Hematopoietic multipotent progenitor cell treated with erythropoietin and hydrocortisone succinate and interleukin-3 and kit ligand, for 15 days (in vitro differentiated cells): Measurements from ENCODE around the gene FAM111A.

Experiments used
- DNase-seq: peaks from one replicate; pipeline ENCODE4 v3.0.0-alpha.2; 2015; ENCODE audit warnings: low spot score

FAM111A gene

DNA sequence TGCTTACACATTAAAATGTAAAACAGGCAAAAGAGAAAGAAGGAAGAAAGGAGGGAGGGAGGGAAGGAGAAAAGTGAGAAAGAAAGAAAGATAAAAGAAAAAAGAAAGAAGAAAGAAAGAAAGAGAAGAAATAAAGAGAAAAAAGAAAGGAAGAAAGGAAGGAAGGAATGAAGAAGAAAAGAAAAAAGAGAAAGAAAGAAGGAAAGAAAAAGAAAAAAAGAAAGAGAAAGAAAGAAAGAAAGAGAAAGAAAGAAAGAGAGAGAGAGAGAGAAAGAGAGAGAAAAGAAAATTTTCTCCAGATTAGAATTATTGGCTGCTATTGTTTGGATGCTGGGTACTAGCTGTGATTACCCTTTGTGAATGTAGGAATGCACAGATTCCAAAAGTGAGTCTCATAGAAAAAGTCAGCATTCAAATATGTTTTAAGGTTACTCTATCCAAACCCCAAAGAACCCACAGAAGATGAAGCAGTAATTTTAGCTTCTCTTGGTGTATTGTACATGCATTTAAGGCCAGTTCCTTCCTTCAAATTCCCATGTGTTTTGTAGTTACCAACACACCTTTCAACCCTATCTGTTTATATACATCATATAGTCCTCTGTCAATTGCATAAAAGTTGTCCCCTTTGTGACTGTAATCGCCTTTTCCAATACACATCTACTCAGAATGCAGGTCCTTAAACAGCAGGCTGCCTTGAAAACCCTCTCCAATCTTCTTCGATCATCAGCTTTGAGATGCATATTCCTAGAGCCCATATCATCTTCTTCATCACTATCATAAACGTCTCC is 789 bp upstream of the FAM111A start:
- peak; percentile 4 for DNase-seq

DNA sequence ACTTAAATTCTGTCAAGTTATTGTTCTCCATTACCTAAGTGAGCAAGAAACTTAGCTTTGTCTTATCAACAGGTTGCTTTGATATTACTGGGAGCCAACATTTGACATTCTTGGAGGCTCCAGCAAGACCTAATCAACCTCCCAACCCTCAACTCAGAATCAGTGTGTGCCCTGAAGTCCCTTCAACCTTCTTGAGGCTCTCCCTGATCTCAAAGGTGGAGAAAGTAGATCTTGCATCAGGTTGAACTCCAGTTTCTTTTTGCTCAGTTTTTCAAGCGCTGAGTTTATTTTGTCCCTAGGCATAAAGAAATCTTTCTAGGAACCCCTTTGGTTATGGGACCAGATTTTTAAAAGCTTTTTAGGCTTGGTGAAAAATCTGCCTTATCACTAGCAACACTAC is 1.4 kb downstream of the FAM111A start:
- no peak for DNase-seq

DNA sequence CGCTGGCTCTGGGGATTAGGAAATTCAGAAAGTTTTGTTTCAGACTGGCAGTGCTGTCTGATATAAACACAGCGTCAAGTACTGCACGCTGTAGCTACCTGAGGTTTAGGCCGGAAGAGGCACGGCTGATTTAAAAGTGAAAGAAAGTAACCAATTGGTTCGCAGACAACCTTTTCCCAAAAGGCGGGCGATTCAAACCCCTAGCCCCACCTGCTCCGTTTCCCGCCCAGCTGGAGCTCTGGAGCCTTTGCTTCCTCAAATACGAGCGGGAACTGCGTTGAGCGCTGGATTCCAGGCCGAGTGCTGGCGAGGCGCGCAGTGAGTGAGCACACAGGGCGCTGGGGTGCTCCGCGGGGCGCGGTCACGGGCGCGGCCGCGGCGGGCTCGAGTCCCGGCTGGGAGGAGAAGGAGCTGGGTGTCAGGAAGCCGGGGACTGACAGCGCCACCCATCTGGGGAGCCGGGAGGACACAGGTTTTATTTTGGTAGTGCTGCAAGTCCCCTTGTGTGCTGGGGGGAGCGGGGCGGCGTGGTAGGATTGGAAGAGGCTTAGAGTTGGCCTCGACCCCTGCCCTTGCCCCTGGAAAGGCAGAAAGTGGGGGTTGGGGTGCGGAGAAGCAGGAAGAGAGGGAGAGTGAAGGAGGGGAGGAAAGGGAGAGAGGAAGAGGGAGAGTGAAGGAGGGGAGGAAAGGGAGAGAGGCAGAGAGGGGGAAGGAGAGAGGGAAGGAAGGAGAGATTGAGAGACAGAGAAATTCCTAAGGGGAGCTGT is 2.1 kb downstream of the FAM111A start:
- DNase-seq: peak; percentile 84

DNA sequence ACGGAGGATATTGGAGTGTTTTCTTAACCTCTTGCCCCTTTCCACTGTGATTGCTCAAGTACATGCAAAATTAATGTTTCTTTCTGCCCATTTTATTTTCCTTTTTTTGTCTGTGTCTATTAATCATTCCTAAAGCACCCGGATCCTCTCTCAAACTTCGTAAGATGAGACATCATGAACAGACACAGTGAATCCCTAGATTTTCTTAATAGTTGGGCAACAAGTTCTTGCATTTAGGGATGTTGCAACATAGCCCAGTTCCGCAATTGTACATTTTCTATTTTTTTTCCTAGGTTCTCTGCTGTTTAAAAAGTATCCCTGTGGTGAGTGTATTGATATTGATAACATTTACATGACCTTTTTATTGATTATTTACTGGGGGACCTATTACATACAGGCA is 2.9 kb downstream of the FAM111A start:
- no peak for DNase-seq

DNA sequence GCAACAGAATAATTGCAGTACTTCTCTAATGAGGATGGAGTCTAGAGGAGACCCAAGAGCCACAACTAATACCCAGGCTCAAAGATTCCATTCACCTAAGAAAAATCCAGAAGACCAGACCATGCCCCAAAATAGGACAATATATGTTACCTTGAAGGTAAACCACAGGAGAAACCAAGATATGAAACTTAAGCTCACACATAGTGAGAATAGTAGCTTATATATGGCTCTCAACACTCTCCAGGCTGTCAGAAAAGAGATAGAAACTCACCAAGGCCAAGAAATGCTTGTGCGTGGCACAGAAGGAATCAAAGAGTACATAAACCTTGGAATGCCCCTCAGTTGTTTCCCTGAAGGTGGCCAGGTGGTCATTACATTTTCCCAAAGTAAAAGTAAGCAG is 9.1 kb downstream of the FAM111A start:
- no peak for DNase-seq

DNA sequence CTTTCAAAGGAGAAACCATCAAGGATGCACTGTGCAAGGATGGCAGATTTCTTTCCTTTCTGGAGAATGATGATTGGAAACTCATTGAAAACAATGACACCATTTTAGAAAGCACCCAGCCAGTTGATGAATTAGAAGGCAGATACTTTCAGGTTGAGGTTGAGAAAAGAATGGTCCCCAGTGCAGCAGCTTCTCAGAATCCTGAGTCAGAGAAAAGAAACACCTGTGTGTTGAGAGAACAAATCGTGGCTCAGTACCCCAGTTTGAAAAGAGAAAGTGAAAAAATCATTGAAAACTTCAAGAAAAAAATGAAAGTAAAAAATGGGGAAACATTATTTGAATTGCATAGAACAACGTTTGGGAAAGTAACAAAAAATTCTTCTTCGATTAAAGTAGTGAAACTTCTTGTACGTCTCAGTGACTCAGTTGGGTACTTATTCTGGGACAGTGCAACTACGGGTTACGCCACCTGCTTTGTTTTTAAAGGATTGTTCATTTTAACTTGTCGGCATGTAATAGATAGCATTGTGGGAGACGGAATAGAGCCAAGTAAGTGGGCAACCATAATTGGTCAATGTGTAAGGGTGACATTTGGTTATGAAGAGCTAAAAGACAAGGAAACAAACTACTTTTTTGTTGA is 9.8 kb downstream of the FAM111A start:
- DNase-seq: no peak

DNA sequence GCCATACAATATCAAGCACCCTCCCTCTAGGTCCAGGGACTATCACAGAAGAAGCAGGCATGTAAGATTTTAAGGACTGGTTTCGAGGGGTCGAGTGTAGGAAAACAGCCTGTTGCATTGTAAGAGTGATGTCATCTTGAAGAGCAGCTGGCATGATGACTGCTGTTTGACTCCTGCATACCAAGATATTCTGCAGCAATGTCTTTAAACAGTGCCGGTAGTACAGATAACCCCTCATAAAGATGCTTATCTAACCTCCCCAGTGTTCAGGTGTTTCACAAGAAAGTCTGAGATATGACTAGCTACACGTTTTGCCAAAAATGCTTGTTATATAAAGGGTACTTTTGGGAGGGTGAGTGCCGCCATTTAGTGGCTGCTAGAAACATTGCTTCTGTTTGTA is 12.0 kb downstream of the FAM111A start:
- DNase-seq: no peak

DNA sequence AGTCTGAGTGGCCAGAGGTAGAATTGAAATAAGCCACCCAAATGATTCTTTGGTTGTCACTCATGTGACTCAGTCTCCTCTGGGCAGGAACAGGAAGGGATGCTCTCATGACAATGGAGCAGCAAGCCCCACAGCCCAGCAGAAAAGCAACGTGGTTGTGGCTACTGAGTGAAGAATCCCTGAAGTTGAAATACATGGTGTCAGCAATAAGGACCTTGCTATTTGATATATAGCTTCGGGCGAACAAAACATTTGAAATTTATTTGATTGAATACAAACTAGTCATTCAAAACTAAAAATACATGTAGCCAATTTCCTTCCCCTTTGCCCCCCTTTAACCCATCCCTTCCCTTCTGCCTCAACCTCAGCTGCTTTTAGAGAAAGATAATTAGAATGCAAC is 14.8 kb downstream of the FAM111A start:
- DNase-seq: no peak

DNA sequence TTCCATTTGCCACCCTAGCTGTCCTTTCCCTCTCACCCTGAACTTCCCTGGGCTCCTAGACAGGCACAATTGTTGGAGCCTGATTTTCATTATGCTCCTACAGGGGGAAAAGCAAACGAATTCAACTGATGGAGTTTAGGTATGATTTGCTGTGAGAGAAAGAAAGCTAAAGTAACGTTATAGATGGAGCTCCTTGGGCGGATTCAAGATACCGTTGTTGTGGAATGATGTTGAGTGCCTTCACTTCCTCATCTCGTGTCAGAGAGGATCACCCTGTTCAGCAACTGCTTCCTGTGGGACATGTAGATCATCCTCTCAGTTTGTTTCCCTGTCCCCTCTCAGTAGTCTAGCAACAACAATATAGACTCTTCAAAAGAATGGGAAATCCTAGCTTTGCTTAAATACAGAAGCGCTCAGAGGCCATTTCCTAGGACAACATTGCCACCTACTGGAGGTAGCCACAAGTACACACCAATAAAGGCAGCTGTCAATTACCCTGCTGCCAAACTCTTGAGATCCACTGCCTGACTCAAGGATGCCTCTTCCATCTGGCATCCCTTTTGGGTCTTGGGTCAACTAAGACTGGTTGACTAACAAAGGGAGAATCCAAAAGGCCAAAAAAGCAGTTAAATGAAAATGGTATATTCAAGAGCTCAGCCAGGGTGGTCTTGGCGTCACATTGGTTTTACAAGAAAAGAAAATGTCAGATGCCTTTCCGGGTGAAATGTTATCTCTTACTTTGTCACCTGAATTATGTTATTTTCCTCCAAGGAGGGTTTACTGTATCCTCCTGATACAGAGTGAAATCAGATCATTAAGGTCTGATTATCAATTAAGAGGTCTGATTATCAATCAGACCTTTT is 15.8 kb downstream of the FAM111A start:
- DNase-seq: peak; percentile 74

DNA sequence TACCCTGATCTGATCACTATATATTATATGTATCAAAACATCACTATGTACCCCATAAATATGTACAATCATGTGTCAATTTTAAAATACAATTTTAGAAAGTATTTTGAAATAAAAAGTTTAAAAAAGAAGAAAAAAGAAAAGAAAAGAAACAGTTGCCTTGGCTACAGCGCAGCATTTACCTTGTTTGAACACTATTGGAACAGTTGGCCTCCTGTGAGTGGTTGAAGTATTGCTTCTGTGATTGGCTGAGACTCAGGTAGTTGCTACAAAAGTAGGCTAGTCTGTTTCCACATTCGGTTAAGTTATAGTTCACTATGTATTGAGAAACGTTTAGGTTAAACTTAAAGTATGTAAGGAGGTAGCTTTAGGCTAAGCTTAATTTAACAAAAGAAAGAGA is 21.4 kb downstream of the FAM111A start:
- no peak for DNase-seq

DNA sequence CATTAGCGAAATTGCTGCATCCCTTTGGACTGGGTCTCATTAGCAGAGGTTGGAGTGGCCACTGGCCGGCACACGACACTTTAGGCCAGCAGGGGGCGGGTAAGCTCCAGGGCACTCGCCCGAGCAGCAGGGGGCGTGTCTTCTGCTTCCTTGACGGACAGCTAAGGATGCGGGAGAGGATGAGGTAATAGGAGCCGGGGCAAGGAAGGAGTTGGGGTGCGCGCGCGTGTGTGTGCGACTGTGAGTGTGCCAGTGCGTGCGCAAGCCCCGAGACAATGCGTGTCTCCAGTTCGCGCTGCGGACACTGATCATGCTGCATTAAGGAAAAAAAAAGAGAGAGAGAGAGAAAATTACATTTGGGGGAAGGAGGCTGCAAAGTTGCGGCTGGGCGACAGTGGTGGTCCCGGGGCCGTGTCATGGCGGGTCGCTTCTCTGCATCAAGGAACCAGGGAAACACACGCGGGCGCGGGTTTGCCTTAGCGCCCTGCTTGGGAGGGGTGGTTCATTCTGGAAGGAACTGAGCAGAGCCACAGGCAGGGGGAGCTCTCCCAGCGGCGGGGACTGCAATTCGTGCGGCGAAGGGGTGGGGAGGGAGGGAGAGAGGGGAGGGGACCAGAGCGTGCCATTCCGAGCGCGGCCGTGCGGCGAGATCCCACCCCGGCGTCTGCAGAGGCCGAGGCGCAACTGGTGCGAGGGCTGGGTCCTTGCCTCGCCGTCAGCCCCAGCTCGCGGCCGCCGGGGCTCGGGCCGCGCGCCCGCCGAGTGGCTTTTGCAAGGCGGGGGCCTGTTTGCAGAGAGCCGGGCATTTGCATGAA is 29.1 kb downstream of the FAM111A start, which contains the start of gene DTX4:
Gene DTX4, plus strand, starts transcription at position 625 of the 815 bp plus-strand sequence. CDS start 464 bp downstream, outside the sequence.
- DNase-seq: peak; percentile 85

DNA sequence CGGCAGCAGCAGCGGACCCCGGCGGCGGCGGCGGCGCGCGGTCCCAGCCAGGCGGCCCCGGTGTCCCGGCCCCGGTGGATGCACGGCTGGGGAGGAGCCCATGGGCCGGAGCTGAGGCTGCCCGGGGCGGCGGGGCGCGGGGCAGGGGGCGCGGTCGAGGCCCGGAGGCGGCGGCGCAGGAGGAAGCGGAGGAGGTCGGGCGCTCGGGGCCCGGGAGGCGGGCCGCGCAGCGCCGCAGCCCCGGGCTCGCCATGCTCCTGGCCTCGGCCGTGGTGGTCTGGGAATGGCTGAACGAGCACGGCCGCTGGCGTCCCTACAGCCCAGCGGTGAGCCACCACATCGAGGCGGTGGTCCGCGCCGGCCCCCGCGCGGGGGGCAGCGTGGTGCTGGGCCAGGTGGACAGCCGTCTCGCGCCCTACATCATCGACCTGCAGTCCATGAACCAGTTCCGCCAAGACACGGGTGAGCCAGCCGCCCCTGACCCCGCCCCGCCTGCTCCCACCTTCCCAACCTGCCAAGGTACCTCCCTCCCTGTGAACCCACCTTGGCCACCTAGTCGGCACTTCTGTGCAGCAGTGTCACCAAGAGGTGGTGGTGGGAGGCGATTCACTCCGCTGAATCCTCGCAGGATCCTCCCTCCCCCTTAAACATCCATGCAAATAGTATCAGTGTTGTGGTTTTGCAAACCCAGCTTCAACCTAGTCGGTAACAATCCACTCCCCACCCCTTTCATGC is 29.9 kb downstream of the FAM111A start:
- DNase-seq: no peak

DNA sequence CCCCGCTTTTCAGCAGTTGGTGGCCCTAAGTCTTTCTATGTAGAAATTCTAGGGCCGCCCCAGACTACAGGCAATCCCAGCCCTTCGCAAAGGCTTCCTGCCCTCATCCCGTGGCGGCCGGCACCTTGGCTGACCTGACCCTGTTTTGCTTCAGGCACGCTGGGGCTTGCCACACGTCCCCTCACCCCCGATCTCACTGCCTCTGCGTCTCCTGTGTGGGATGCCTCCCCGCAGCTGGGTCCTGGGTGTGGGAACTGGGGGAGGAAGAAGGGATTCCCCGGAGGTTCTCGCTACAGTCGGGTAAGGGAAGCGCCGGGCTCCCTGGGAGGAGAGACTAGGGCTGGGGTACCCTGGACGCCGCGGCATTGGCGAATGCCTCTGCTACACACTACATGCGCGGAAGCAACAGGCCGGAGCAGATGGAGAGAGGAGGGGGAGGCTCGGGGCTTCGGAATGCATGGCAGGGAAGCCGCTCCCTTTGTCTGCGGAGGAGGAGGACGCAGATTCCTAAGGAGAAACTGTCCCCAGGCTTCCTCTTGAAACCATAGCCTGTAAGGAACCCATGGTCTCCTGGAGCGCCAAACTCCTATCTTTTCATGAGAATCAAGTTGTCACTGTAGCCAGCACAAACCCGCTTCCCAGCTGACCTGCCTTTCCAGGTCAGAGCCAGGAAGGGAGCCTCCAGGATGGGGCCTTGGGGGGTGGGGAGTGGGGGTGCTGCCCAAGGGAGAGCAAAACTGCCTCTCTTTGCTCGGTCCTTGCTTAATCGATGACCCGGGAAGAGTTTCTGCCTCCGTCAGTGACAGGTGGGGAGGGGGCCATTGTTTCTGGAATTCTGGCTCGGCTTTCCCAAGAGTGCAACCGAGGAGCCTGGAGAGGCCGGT is 30.7 kb downstream of the FAM111A start:
- DNase-seq: no peak

DNA sequence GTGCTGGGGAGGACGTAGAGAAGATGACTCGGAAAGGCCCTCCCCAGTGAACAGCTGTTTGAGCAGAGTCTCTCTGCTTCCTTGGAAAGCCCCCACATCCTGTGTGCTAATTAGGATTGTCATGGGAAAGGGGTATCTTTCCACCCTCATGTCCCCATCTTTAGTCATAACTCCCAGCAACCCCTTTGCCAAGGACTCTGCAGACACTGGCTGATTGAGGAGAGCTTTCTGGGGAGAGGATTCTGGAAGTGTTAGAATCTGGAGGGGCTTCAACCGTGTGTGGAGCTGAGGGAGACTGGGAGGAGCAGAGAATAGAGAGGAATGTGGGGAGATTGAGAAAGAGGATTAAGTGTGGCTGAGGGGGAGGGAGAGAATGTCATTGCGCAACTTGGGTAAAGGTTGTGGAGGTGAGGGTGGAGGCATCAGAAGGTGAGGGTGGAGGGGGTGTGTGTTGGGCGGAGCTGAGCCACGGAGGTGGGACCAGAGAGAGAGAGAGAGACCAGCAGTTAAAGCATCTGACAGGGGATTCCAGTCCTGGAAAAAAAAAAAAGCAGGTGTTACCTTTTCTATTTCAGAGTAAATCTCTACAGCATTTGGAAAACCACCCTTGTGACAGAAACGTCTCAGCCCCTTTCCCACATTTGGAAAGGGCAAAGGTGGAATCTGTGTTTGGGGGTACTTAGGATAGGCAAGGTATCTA is 31.5 kb downstream of the FAM111A start:
- no peak for DNase-seq

DNA sequence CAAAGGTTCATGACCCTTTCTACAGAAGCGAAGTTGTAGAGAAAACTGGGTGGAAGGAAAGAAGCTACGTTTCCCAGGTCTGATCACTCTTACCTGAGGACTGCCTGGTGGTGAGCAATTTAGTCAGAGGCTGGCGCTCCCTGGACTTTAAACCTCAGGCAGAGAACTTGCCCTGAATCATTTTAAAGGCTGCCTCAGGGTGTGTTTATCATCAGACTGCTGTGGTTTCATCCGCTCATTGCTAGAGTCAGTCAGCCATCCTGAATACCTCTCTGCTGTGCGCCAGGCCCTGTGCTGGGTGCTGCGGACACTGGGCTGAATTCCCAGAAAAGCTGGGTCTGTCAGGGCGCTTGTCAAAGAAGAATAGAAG is 32.0 kb downstream of the FAM111A start:
- no peak for DNase-seq

DNA sequence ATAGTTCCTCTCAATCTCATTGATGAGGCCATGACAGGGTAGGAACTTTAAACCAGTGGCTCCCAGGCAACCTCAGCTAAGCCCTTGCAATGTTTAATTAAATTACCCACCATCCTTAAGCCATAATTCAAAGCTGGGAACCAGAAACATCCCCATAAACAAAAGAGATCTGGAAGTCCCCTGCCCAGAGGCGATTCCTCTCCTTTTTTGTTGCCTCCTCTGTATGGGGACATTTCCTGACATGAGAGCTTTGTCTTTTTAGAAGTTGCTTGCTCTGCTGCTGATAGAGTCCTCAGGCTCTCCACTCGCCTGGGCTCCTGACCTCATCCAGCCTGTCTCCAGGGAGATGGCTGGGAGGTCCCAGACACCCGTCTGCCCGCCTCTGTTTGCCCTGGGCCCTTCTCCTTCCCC is 32.4 kb downstream of the FAM111A start:
- DNase-seq: no peak

DNA sequence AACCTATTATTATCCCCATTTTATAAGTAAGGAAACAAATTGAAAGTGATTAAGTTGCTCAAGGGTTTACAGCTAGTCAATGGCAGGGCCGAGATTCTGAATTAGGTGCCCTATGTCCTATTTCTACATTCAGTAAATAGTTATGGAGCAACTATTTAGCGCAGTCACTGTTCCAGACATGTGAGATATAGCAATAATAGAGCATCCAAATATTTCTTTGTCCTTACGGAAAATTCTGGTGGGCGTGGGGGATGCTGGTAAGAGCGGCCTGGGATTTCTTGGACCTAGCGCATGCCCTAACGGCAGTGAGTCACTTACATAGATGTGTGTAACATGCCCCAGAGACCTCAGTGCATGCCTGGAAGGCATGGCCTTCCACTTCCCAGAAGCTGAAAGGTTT is 33.7 kb downstream of the FAM111A start:
- no peak for DNase-seq

DNA sequence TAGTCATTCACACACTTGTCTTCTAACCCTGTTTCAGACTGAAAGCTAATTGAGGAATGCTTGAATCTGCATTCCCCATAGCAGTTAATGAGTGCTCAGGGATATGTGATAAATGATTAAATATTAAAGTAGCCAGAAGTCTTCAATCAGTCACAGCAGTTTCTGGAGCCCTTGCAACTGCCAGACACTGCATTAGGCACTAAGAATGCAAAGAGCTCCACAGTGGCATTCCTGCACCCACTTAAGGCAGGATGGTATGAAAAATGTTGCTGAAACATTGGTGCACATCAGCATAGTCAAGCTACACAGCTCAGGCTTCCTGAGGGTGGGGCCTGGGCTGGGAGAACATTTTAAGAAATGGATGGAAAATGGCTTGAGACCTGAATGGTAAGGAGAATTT is 35.7 kb downstream of the FAM111A start:
- no peak for DNase-seq

DNA sequence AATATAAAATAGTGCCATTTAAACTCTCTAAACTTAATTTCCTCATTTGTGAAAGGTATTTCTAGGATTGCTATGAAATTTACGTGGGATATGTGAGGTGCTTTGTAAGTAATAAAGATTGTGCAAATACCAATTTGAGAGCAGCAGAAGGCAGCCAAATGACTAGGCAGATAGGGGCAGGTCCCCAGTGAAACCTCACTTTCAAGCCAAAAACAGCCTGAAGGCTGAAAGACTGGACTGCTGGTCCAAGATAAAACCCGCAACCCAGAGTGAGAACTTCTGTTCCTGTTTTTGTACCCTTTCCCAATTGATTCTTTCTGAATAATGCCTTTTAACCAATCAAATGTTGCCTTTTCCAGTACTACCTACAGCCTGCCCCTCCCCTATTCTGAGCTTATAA is 36.5 kb downstream of the FAM111A start:
- no peak for DNase-seq
